Measurements from ENCODE around the gene NFIA.

DNA sequence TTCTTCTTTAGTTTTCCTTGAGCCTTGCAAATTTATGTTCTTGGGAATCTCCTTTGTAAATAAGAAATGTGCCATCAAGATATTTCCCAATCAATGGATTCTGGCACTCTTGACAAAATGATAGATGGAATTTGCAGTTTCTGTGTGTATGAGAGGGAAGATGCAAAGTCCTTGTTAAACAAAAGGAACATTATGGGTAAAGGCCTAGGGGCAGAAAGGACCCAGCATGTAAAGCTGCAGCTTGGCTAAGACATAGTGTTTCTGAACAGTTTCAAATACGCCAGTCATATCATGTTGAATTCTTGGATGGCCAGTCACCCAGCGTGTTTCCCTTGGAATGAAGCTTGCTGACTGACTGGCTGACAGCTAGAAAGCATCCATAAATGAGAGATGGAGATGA lies 210.8 kb downstream of the NFIA start:
- TF ChIP-seq, protein P1, sequence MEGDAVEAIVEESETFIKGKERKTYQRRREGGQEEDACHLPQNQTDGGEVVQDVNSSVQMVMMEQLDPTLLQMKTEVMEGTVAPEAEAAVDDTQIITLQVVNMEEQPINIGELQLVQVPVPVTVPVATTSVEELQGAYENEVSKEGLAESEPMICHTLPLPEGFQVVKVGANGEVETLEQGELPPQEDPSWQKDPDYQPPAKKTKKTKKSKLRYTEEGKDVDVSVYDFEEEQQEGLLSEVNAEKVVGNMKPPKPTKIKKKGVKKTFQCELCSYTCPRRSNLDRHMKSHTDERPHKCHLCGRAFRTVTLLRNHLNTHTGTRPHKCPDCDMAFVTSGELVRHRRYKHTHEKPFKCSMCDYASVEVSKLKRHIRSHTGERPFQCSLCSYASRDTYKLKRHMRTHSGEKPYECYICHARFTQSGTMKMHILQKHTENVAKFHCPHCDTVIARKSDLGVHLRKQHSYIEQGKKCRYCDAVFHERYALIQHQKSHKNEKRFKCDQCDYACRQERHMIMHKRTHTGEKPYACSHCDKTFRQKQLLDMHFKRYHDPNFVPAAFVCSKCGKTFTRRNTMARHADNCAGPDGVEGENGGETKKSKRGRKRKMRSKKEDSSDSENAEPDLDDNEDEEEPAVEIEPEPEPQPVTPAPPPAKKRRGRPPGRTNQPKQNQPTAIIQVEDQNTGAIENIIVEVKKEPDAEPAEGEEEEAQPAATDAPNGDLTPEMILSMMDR (IDR thresholded peaks at IDR 0.05), result no peak
- TF ChIP-seq POLR2A (IDR thresholded peaks at IDR 0.05; ENCODE audit: low read depth) (no peak), POLR2AphosphoS5 (IDR thresholded peaks at IDR 0.05) (no peak)

All from esophagus muscularis mucosa (tissue), 3 donors.